B cell (primary cell): Measurements from ENCODE around the gene DLG2. TPM values are rescaled to one million over a fixed set of nuclear protein-coding genes. Genes with fewer than 3 reads are reported as not detected.
"Not testable (repeated sequence)": the region's sequence is repeated elsewhere in the genome, so short reads cannot be mapped to it uniquely, and the experiment has no call there.

Experiments
- ATAC-seq: fragments of 200-7000 bp; cut with Tn5 transposase; one replicate; pipeline ENCODE4 v1.10.0; 2021; ENCODE audit warnings: low read depth, mild to moderate bottlenecking, moderate number of reproducible peaks, moderate library complexity
- CTCF ChIA-PET: fragments of 350-600 bp; sonication (Branson Sonifier 250); formaldehyde crosslinking; loops from one replicate; lab custom pipeline; 2021; ENCODE audit warnings: antibody characterized with exemption, inconsistent platforms; lab: Charles Lee
- POLR2A ChIA-PET: fragments of 350-600 bp; sonication (Branson Sonifier 250); formaldehyde crosslinking; loops from one replicate; lab custom pipeline; 2021; ENCODE audit warnings: antibody characterized with exemption; lab: Charles Lee
- DNase-seq: peaks from one replicate; pipeline ENCODE4 v3.0.0; 2013
- H2AFZ ChIP-seq: 2 replicates; pipeline ENCODE4 v1.6.1; 2012; ENCODE audit warnings: mild to moderate bottlenecking, low read depth, low read length; ENCODE audit not compliant: insufficient read depth, poor library complexity, severe bottlenecking
- H3K27ac ChIP-seq, 2 donors: 1 replicate in 1 of 2; 2 replicates in 1 of 2; pipeline ENCODE4 v1.5.1; 2012 to 2013; ENCODE audit warnings: low read length in 2 of 2, mild to moderate bottlenecking in 2 of 2, moderate library complexity in 1 of 2
- H3K27me3 ChIP-seq, 4 experiments: fragments of 200-600 bp in 1 of 4; sonication (generic) in 1 of 4; replicated peaks in 1 of 4; 1 replicate in 2 of 4; 2 replicates in 2 of 4; pipeline versions ENCODE4 v1.6.1 to v1.7.0; 2013 to 2016; ENCODE audit warnings: low read length in 3 of 4, mild to moderate bottlenecking in 2 of 4, mixed read lengths in 1 of 4, moderate library complexity in 1 of 4; ENCODE audit not compliant: insufficient read depth in 4 of 4, control insufficient read depth in 3 of 4; ENCODE audit errors: control extremely low read depth in 1 of 4
- H3K36me3 ChIP-seq, 2 experiments: replicated peaks in 1 of 2; 1 replicate in 1 of 2; 2 replicates in 1 of 2; pipeline versions ENCODE4 v1.6.1 to v1.7.1; 2013; ENCODE audit warnings: low read length in 1 of 2; ENCODE audit not compliant: insufficient read depth in 2 of 2, control insufficient read depth in 1 of 2; ENCODE audit errors: control extremely low read depth in 1 of 2, extremely low read depth in 1 of 2
- H3K4me1 ChIP-seq, 2 donors: fragments of 200-600 bp in 1 of 2; sonication (generic) in 1 of 2; 1 replicate in 1 of 2; 2 replicates in 1 of 2; pipeline versions ENCODE4 v1.5.1 to v1.6.1; 2013 to 2017; ENCODE audit warnings: low read length in 2 of 2; ENCODE audit not compliant: control insufficient read depth in 2 of 2, insufficient read depth in 2 of 2
- H3K4me2 ChIP-seq: replicated peaks from 2 replicates; pipeline ENCODE3; 2012; ENCODE audit warnings: mild to moderate bottlenecking, low read depth, low read length; ENCODE audit not compliant: poor library complexity, severe bottlenecking
- H3K4me3 ChIP-seq, 5 experiments: fragments of 200-600 bp in 1 of 5; sonication (generic) in 1 of 5; 1 replicate in 3 of 5; 2 replicates in 2 of 5; pipeline versions ENCODE4 v1.5.1 to v1.7.0; 2011 to 2016; ENCODE audit warnings: low read length in 4 of 5, mild to moderate bottlenecking in 4 of 5, low read depth in 2 of 5, control low read depth in 1 of 5, moderate library complexity in 1 of 5; ENCODE audit not compliant: insufficient read depth in 1 of 5; ENCODE audit errors: control extremely low read depth in 1 of 5, extremely low read depth in 1 of 5
- H3K79me2 ChIP-seq: fragments of 200-600 bp; sonication (generic); one replicate; pipeline ENCODE4 v1.6.0; 2016; ENCODE audit warnings: low read length; ENCODE audit not compliant: control insufficient read depth, insufficient read depth
- H3K9ac ChIP-seq: fragments of 200-600 bp; sonication (generic); 2 replicates; pipeline ENCODE4 v1.6.1; 2017; ENCODE audit warnings: mild to moderate bottlenecking, low read length, moderate library complexity
- H3K9me3 ChIP-seq, 3 donors: one replicate each; pipeline versions ENCODE4 v1.6.1 to v1.7.1; 2013; ENCODE audit warnings: low read length in 2 of 3; ENCODE audit not compliant: control insufficient read depth in 2 of 3, insufficient read depth in 1 of 3; ENCODE audit errors: control extremely low read depth in 1 of 3
- H4K20me1 ChIP-seq: 2 replicates; pipeline ENCODE4 v1.6.0; 2012; ENCODE audit warnings: mild to moderate bottlenecking, low read length; ENCODE audit not compliant: insufficient read depth, control insufficient read depth, poor library complexity, severe bottlenecking
- H3K27ac Mint-ChIP-seq: one replicate; pipeline ENCODE4 v1.8.0; 2021; ENCODE audit warnings: mixed read lengths
- H3K27me3 Mint-ChIP-seq: one replicate; pipeline ENCODE4 v1.8.0; 2021; ENCODE audit warnings: mixed read lengths
- H3K4me1 Mint-ChIP-seq: one replicate; pipeline ENCODE4 v1.8.0; 2021; ENCODE audit warnings: mixed read lengths
- H3K4me3 Mint-ChIP-seq: one replicate; pipeline ENCODE4 v1.8.0; 2021; ENCODE audit warnings: mixed read lengths
- H3K9me3 Mint-ChIP-seq: one replicate; pipeline ENCODE4 v1.8.0; 2022; ENCODE audit warnings: mixed read lengths; ENCODE audit not compliant: insufficient read depth
- EZH2 ChIP-seq: IDR thresholded peaks from 2 replicates; pipeline ENCODE4 v1.6.1; 2012; ENCODE audit warnings: borderline replicate concordance, low read depth, mild to moderate bottlenecking, moderate library complexity, low read length; ENCODE audit not compliant: insufficient read depth, poor library complexity, severe bottlenecking
- WGBS: methylation state at CpG from one replicate; pipeline ENCODE4 v1.1.5; 2013; ENCODE audit warnings: missing lambda C conversion rate; ENCODE audit not compliant: insufficient coverage; 5-methylcytosine and 5-hydroxymethylcytosine counted together
- intact Hi-C: fragments of 100-400 bp; cut with micrococcal nuclease; formaldehyde crosslinking; loops from one replicate; pipeline ENCODE4 v1.10.0; 2022
- polyA plus RNA-seq: library from polyadenylated mRNA; depleted of rRNA; stranded (reverse); fragments of >200 nt; gene quantifications from 2 replicates; pipeline ENCODE4 v1.2.3, GENCODE V29; 2012
- total RNA-seq, 2 donors: library from RNA; stranded (reverse); fragments of 120-200 nt in 1 of 2; gene quantifications; 1 replicate in 1 of 2; 2 replicates in 1 of 2; pipeline versions ENCODE4 v1.2.3 to v1.2.4, GENCODE V29; 2013 to 2022
- TF ChIP-seq, protein P1 (sequence below): fragments of 200-600 bp; IDR thresholded peaks from one replicate; pipeline ENCODE4 v1.8.0; 2022; ENCODE audit warnings: antibody characterized with exemption, mild to moderate bottlenecking

The DLG2 gene
- total and polyA plus RNA-seq, 2 donors (not counting 1 experiment from before 2014, with no cell fraction given): 0.54 to 5.4 TPM

DNA sequence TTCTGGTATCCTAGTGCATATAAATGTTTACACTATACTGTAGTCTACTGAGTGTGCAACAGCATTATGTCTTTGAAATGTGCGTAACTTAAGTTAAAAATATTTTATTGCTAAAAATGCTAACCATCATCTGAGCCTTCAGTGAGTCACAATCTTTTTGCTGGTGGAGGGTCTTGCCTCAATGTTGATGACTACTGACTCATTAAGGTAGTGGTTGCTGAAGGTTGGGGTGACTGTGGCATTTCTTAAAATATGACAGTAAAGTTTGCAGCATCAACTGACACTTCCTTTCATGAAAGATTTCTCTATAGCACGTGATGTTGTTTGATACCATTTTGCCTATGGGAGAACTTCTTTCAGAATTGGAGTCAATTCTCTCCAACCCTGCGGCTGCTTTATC is 46.2 kb upstream of the DLG2 start:
- Mint-ChIP-seq H3K27me3 (no peaks in the 10 kb centered on the region), H3K9me3 (no peaks in the 10 kb centered on the region), H3K4me1 (no peaks in the 10 kb centered on the region), H3K27ac (no peak overlapping the region), H3K4me3 (no peak overlapping the region)
- ChIA-PET POLR2A (no interaction called here), CTCF (no interaction called here)
- TF ChIP-seq, protein P1, sequence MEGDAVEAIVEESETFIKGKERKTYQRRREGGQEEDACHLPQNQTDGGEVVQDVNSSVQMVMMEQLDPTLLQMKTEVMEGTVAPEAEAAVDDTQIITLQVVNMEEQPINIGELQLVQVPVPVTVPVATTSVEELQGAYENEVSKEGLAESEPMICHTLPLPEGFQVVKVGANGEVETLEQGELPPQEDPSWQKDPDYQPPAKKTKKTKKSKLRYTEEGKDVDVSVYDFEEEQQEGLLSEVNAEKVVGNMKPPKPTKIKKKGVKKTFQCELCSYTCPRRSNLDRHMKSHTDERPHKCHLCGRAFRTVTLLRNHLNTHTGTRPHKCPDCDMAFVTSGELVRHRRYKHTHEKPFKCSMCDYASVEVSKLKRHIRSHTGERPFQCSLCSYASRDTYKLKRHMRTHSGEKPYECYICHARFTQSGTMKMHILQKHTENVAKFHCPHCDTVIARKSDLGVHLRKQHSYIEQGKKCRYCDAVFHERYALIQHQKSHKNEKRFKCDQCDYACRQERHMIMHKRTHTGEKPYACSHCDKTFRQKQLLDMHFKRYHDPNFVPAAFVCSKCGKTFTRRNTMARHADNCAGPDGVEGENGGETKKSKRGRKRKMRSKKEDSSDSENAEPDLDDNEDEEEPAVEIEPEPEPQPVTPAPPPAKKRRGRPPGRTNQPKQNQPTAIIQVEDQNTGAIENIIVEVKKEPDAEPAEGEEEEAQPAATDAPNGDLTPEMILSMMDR: no peak
- no peak for TF ChIP-seq EZH2
- no peak overlapping the region for H3K4me3 ChIP-seq
- WGBS: no CpG with 5 or more reads among the region's 3 CpGs
- intact Hi-C loops: no loop called here
- H3K9ac ChIP-seq: no peak overlapping the region
- H2AFZ ChIP-seq: no peak overlapping the region
- no peak overlapping the region for H3K27ac ChIP-seq
- no peak overlapping the region for H3K4me2 ChIP-seq
- no peak for ATAC-seq
- H3K27me3 ChIP-seq: no peaks in the 10 kb centered on the region
- no peaks in the 10 kb centered on the region for H3K36me3 ChIP-seq
- no peaks in the 10 kb centered on the region for H3K79me2 ChIP-seq
- no peaks in the 10 kb centered on the region for H4K20me1 ChIP-seq
- peaks cover 0 to 3% (median 0%) of the 10 kb centered on the region in 3 donors for H3K9me3 ChIP-seq
- no peak for DNase-seq
- no peaks in the 10 kb centered on the region for H3K4me1 ChIP-seq

DNA sequence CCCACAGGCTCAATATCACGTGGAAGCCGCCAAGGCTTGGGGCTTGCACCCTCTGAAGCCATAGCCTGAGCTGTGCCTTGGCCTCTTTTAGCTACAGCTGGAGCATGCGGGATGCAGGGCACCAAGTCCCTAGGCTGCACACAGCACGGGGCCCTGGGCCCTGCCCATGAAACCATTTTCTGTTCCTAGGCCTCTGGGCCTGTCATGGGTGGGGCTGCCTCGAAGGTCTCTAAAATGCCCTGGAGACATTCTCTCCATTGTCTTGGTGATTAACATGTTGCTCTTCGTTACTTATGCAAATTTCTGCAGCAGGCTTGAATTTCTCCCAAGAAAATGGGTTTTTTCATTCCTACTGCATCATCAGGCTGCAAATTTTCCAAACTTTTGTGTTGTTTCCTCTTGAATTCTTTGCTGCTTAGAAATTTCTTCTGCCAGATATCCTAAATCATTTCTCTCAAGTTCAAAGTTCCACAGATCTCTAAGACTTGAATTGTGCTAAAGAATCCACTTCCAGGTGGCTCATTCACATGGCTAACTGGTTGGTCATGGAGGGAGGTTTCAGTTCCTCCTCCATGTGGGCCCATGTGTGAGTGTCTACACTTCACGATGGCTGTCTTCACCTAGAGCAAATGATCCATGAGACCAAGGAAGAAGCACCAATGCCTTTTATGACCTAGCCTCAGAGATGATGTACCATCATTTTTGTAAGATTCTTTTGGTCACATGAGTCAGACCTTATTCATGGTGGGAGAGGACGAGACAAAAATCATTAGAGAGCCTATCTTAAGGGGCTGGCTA is 45.2 kb upstream of the DLG2 start:
- CTCF ChIA-PET: no interaction called here
- no peaks in the 10 kb centered on the region for H3K9me3 Mint-ChIP-seq

DNA sequence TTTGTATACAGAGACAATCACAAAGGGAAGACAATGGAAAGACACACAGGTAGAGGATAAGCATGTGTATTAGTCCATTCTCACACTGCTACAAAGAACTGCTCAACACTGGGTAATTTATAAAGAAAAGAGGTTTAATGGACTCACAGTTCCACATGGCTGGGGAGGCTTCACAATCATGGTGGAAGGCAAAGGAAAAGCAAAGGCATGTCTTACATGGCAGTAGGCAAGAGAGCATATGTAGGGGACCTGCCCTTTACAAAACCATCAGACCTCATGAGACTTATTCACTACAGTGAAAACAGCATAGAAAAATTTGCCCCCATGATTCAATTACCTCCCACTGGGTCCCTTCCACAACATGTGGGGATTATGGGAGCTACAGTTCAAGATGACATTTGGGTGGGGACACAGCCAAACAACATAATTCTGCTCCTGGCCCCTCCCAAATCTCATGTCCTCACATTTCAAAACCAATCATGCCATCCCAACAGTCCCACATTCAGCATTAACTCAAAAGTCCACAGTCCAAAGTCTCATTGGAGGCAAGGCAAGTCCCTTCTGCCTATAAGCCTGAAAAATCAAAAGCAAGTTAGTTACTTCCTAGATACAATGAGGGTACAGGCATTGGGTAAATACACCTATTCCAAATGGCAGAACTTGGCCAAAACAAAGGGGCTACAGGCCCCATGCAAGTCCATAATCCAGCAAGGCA is 44.0 kb upstream of the DLG2 start:
- H3K9ac ChIP-seq, intact Hi-C loops, H3K9me3 Mint-ChIP-seq, H3K4me1 ChIP-seq, H3K27ac Mint-ChIP-seq, H3K79me2 ChIP-seq, H3K4me1 Mint-ChIP-seq, H3K27me3 Mint-ChIP-seq, H3K9me3 ChIP-seq, CTCF ChIA-PET, ATAC-seq, H3K4me2 ChIP-seq, DNase-seq, H3K4me3 Mint-ChIP-seq, POLR2A ChIA-PET, H3K27me3 ChIP-seq, H3K27ac ChIP-seq, H3K4me3 ChIP-seq, H3K36me3 ChIP-seq, H4K20me1 ChIP-seq, H2AFZ ChIP-seq: not testable (repeated sequence)

More for the DNA sequence above, 45.2 kb upstream of the DLG2 start:
- TF ChIP-seq EZH2: no peak
- Histone ChIP-seq H3K4me1 (no peaks in the 10 kb centered on the region), H3K36me3 (no peaks in the 10 kb centered on the region), H4K20me1 (no peaks in the 10 kb centered on the region), H3K4me2 (no peak overlapping the region), H2AFZ (no peak overlapping the region), H3K27ac (no peak overlapping the region), H3K9me3 (peaks cover 0 to 3% (median 0%) of the 10 kb centered on the region in 3 donors), H3K79me2 (no peaks in the 10 kb centered on the region), H3K27me3 (no peaks in the 10 kb centered on the region), H3K4me3 (no peak overlapping the region), H3K9ac (no peak overlapping the region)
- ATAC-seq: no peak
- DNase-seq: no peak
- POLR2A ChIA-PET: no interaction called here
- H3K4me3 Mint-ChIP-seq: no peak overlapping the region
- whole genome bisulfite sequencing: 89% methylated on average over 7 of the region's 8 CpGs
- H3K27ac Mint-ChIP-seq: no peak overlapping the region
- intact Hi-C loops: no loop called here
- no peaks in the 10 kb centered on the region for H3K4me1 Mint-ChIP-seq
- H3K27me3 Mint-ChIP-seq: no peaks in the 10 kb centered on the region
